Large intestine (tissue), 3 donors: ENCODE results near the gene SPEG. TPM values are rescaled to one million over a fixed set of nuclear protein-coding genes. Genes with fewer than 3 reads are reported as not detected.

ENCODE experiments used
- DNase-seq, 2 donors: peaks; one replicate each; pipeline versions ENCODE4 v3.0.0 to v3.0.0-alpha.2; 2013
- H3K27ac ChIP-seq: one replicate; pipeline ENCODE4 v1.5.1; 2013; ENCODE audit warnings: low read length
- H3K27me3 ChIP-seq: 2 replicates; pipeline ENCODE4 v1.6.1; 2013; ENCODE audit warnings: low read length; ENCODE audit not compliant: control insufficient read depth, insufficient read depth
- H3K36me3 ChIP-seq: 2 replicates; pipeline ENCODE4 v1.6.1; 2013; ENCODE audit warnings: low read length; ENCODE audit not compliant: control insufficient read depth, insufficient read depth
- H3K4me1 ChIP-seq: one replicate; pipeline ENCODE4 v1.6.1; 2013; ENCODE audit warnings: low read length; ENCODE audit not compliant: control insufficient read depth, insufficient read depth
- H3K4me3 ChIP-seq: one replicate; pipeline ENCODE4 v1.5.1; 2013; ENCODE audit warnings: low read length
- H3K9me3 ChIP-seq: one replicate; pipeline ENCODE4 v1.6.1; 2013; ENCODE audit warnings: mild to moderate bottlenecking, low read depth, low read length, moderate library complexity; ENCODE audit not compliant: control insufficient read depth
- whole genome bisulfite sequencing: methylation state at CpG from one replicate; pipeline ENCODE4 v1.1.5; 2013; ENCODE audit warnings: low lambda C conversion rate; ENCODE audit not compliant: insufficient coverage; 5-methylcytosine and 5-hydroxymethylcytosine counted together
- polyA plus RNA-seq: library from polyadenylated mRNA; unstranded; fragments of 120-200 nt; gene quantifications from one replicate; pipeline ENCODE4 v1.2.1, GENCODE V29; 2013

The SPEG gene
- polyA plus RNA-seq, 1 donor = 35.1 TPM

- Histone ChIP-seq H3K27me3 (no peaks in the 10 kb centered on the region), H3K4me3 (peak within 1 kb of the TSS; percentile 68), H3K27ac (peak within 1 kb of the TSS; percentile 94), H3K36me3 (peaks cover 43% of the 10 kb centered on the region), H3K9me3 (peaks cover 4% of the 10 kb centered on the region), H3K4me1 (peaks cover 29% of the 10 kb centered on the region)
- no CpG with 5 or more reads among the region's 75 CpGs for WGBS
- DNase-seq = peak; percentile 99
Observed at GRCh38 chr2:219543596-219544358, 109.1 kb downstream of the SPEG start, which contains the start of the genes CHPF and TMEM198. CHPF (minus strand) TSS chr2:219543809; CDS start chr2:219543538, 271 bp downstream. TMEM198 (plus strand) TSS chr2:219544028; CDS start chr2:219544728, 700 bp downstream.

GRCh38 chr2:219544567-219544966, 109.9 kb downstream of the SPEG start:
- 69% methylated on average over 2 of the region's 9 CpGs for WGBS
- Histone ChIP-seq H3K9me3 (peaks cover 4% of the 10 kb centered on the region), H3K4me1 (peaks cover 29% of the 10 kb centered on the region), H3K4me3 (peak overlapping the region; percentile 68), H3K36me3 (peaks cover 43% of the 10 kb centered on the region), H3K27me3 (no peaks in the 10 kb centered on the region), H3K27ac (peak overlapping the region; percentile 94)
- DNase-seq = no peak

DNA sequence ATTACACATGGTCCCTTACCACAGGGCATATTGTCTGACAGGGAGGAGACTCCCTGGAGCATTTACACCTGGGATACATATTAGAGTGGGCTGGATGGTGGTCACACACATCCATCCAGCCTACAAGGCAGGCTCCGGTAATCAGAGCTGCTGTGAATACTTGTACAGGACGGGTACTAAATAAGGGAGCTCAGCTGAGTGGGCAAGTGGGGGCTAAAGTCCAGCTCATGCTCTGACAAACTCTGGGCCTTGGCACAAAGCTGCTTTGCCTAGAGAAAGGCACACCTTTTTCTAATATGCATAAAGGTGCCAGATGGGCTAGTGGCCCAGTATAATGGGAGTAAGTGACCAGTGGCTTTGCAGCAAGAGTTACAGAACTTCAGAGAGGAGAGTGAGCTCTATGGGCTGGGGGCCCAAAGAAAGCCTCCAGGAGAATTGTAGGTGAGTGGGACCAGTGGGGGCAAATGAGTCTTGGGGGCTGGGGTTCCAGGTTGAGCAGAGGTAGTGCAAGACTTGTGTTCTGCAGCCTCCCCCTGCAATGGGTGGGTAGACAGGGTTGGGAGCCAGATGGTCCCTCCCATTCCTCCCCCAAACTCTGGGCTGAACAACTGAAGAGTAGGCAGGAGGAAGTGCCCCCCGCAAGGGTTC, 110.8 kb downstream of the SPEG start:
- H3K36me3 ChIP-seq = peaks cover 36% of the 10 kb centered on the region
- DNase-seq = peak in 1 of 2 donors; percentile 62
- H3K9me3 ChIP-seq = no peaks in the 10 kb centered on the region
- H3K4me1 ChIP-seq = peaks cover 29% of the 10 kb centered on the region
- no CpG with 5 or more reads among the region's 3 CpGs for WGBS
- peaks cover under 1% of the 10 kb centered on the region for H3K27me3 ChIP-seq
- peak overlapping the region; percentile 68 for H3K4me3 ChIP-seq
- peak overlapping the region; percentile 94 for H3K27ac ChIP-seq

DNA sequence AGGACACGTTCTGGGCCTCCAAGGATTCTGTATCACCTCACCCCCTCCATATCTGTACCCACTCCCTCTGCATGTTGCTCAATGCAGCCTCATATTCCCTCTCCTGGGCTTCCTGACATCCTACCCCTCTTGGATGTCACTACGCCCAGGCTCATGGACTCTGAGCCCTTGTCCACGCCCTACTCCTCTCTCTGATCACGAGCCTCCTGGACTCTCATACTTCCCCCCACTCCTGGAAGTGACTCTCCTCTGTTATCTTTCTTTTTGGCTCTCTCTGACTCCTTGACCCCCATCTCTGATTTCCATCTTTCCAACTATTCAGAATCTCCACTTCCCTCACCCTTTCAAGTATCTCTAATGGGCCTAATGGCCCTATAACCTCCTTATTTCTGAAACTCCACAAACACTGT, 111.3 kb downstream of the SPEG start:
- DNase-seq = peak; percentile 93 to 96
- WGBS = 24% methylated on average over 2 of the region's 4 CpGs
- Histone ChIP-seq H3K27ac (peak overlapping the region; percentile 94), H3K4me3 (no peak overlapping the region), H3K9me3 (no peaks in the 10 kb centered on the region), H3K36me3 (peaks cover 32% of the 10 kb centered on the region), H3K4me1 (peaks cover 29% of the 10 kb centered on the region), H3K27me3 (peaks cover 5% of the 10 kb centered on the region)

- H3K36me3 ChIP-seq = peaks cover 24% of the 10 kb centered on the region
- no peaks in the 10 kb centered on the region for H3K9me3 ChIP-seq
- peaks cover 16% of the 10 kb centered on the region for H3K27me3 ChIP-seq
- WGBS = no CpG with 5 or more reads among the region's 26 CpGs
- no peak for DNase-seq
- H3K4me1 ChIP-seq = peaks cover 24% of the 10 kb centered on the region
- H3K4me3 ChIP-seq = no peak overlapping the region
- H3K27ac ChIP-seq = no peak overlapping the region
Observed at GRCh38 chr2:219547621-219548020, 113.0 kb downstream of the SPEG start.

Other genes starting within 250 kb of the SPEG start
- gene ZFAND2B, start 228.1 kb upstream of the SPEG start, polyA plus RNA-seq = 54.6 TPM
- 43.7 TPM for gene ABCB6, start 215.9 kb upstream of the SPEG start, polyA plus RNA-seq
- 41.2 TPM for gene ATG9A, start 205.2 kb upstream of the SPEG start, polyA plus RNA-seq
- 65.8 TPM for gene ANKZF1, start 205.0 kb upstream of the SPEG start, polyA plus RNA-seq
- gene GLB1L, start 189.4 kb upstream of the SPEG start, polyA plus RNA-seq = 20.9 TPM
- 36.2 TPM for gene STK16, start 189.4 kb upstream of the SPEG start, polyA plus RNA-seq
- not detected for gene TUBA4B, start 181.6 kb upstream of the SPEG start, polyA plus RNA-seq
- 25.6 TPM for gene TUBA4A, start 180.9 kb upstream of the SPEG start, polyA plus RNA-seq
- gene DNAJB2, start 155.5 kb upstream of the SPEG start, polyA plus RNA-seq = 46.9 TPM
- gene PTPRN, start 125.4 kb upstream of the SPEG start, polyA plus RNA-seq = 9.2 TPM
- gene RESP18, start 102.1 kb upstream of the SPEG start, polyA plus RNA-seq = 0.46 TPM
- 149 TPM for gene DNPEP, start 46.9 kb upstream of the SPEG start, polyA plus RNA-seq
- 429 TPM for gene DES, start 16.5 kb upstream of the SPEG start, polyA plus RNA-seq
- gene GMPPA, start 64.0 kb downstream of the SPEG start, polyA plus RNA-seq = 54.0 TPM
- 1.1 TPM for gene ASIC4, start 79.6 kb downstream of the SPEG start, polyA plus RNA-seq
- 81.8 TPM for gene CHPF, start 109.0 kb downstream of the SPEG start, polyA plus RNA-seq
- 19.9 TPM for gene TMEM198, start 109.2 kb downstream of the SPEG start, polyA plus RNA-seq
- gene OBSL1, start 136.7 kb downstream of the SPEG start, polyA plus RNA-seq = 92.9 TPM
- gene INHA, start 137.5 kb downstream of the SPEG start, polyA plus RNA-seq = 1.2 TPM
- gene STK11IP, start 163.0 kb downstream of the SPEG start, polyA plus RNA-seq = 28.0 TPM
- gene SLC4A3, start 192.8 kb downstream of the SPEG start, polyA plus RNA-seq = 3.3 TPM